Measurements from ENCODE around the gene BACH2.

The BACH2 gene

DNA sequence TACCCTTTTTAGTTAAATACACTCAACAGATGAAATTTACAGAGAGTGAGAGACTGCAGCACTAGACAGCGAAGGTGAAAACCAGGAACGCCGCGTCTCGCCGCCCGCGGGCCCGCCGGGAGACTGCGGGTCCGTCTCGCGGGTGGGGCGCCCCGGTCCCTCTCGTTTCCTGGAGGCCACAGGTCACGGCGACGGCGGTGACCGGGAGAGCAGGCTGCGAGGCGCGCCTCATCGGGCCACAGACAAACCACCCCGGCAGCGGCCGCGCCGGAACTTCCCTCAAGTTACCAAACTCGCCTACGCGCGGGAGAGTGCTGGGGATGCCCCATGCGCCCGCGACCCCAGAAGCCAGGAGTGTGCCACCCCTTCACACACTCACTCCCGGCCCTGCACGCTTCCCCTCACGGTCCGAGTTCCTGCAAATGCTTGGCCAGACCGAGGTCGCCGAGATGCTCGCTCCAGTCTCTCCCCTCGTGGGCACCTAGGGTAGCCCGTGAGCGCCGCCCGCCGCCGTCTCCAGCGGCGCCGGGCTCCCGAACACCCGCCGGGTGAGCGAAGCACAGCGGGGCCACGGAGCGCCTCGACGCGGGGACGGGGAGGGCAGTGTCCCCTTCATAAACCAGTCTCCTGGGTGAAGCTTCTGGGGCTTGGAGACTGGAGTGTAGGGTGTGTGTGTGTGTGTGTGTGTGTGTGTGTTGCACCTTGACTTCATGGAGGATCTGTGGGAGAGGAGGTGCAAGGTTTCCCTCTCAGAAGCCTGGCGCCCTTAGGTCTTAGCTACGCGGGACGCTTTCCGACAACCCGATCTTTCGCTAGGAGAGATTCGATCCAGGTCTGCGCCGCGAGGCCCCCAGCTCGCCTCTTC, 1.4 kb downstream of the BACH2 start:
- DNase-seq (ENCODE audit: extremely low read depth, low read depth), result no peak

DNA sequence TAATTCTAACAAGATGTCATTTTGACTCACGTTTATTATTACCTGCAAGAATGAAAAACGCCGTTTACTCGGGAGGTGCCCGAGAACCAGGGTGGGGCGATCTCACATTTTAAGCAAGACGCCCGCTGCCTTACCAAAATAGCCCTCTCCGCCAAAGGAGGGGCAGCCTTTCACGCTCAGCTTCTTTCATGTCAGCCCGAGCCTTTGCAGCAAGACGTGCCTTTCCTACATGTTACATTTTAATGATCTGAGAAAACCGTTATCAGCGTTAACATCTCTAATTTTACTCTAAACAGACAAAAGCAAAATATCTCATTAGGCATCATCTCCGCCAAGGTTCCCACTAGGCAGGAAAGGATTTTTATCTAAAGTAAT, 2.0 kb downstream of the BACH2 start:
- TF ChIP-seq, protein P1, sequence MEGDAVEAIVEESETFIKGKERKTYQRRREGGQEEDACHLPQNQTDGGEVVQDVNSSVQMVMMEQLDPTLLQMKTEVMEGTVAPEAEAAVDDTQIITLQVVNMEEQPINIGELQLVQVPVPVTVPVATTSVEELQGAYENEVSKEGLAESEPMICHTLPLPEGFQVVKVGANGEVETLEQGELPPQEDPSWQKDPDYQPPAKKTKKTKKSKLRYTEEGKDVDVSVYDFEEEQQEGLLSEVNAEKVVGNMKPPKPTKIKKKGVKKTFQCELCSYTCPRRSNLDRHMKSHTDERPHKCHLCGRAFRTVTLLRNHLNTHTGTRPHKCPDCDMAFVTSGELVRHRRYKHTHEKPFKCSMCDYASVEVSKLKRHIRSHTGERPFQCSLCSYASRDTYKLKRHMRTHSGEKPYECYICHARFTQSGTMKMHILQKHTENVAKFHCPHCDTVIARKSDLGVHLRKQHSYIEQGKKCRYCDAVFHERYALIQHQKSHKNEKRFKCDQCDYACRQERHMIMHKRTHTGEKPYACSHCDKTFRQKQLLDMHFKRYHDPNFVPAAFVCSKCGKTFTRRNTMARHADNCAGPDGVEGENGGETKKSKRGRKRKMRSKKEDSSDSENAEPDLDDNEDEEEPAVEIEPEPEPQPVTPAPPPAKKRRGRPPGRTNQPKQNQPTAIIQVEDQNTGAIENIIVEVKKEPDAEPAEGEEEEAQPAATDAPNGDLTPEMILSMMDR (IDR thresholded peaks at IDR 0.05; ENCODE audit: low read depth, low read length), result no peak

More for the DNA sequence above, 1.4 kb downstream of the BACH2 start:
- TF ChIP-seq, protein P1 (IDR thresholded peaks at IDR 0.05; ENCODE audit: low read depth, low read length), result no peak; the same call in 1 of the 2 replicates

DNA sequence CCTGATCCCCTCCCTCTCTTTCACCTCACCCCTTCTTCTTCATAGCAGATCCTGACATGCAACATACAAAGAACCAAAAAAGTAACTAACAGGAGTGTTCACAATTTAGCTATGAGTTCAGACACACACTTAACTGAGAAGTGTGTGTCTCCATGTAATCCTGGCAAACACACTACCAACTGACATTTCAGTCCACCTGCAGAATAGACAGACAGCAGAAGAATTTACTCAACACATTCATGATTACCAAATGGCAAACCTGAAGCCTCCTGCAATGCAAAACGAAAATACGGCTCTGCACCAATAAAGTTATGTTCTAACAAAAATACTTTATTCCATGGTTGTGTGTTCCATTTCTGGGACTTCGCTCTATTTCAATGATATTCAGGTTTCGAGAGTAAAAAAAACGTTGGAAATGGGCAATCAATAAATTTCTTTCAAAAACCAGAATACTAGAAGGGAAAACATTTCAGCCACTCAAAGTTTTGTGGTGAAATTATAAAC, 2.6 kb downstream of the BACH2 start:
- DNase-seq (ENCODE audit: extremely low read depth, low read depth), result no peak
- TF ChIP-seq, protein P1 (IDR thresholded peaks at IDR 0.05; ENCODE audit: low read depth, low read length), result no peak

More for the DNA sequence above, 2.0 kb downstream of the BACH2 start:
- no peak for DNase-seq (ENCODE audit: extremely low read depth, low read depth)

DNA sequence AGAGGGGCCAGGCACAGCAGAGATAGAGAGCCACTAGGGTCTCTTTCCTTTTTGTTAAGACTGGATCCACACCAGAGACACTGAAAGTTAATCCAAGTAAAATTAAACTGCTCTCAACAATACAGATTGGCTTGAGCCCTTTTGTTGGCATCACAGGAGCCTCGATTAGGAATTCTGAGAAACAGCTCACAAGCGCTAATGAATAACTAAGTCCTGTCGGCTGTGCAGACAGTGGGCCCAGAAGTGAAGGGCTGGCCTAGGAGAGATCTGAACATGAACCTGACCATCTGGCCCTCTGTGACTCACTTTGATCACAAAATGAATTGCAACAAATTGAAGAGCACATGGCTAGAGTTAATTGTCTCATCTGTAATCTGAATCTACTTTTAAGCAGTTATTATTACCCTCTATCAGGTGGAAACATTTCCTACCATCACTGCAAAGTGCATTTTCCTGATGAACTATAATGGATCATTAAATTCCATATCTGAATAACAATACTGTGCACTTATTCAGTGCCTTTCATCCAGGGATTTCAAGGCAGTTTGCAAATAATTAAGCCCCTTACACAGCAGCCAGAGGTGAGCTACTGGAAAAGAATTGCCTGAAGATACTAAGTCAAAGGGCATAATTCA, 3.2 kb downstream of the BACH2 start:
- TF ChIP-seq, protein P1 (IDR thresholded peaks at IDR 0.05; ENCODE audit: low read depth, low read length), result no peak
- DNase-seq (ENCODE audit: extremely low read depth, low read depth), result no peak

DNA sequence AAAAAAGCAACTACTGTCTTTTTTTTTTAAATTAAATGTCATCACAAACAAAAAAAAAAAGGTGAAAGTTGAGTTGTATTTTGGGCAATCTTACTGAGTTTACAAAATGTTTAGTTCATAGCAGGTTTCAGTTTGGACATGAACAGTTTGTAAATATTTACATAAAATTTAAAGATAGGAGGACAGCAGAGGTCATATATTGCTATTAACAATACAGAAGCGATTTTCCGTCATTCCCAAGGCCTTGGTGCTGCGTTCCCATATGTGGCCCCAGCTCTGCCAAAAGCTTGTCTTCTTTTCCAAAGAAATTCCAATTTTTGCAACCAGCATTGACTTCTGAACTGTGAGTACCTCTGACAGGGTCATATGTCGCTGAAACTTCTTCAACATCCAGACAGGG, 5.1 kb downstream of the BACH2 start:
- DNase-seq (ENCODE audit: extremely low read depth, low read depth), result no peak
- TF ChIP-seq, protein P1 (IDR thresholded peaks at IDR 0.05; ENCODE audit: low read depth, low read length), result no peak

DNA sequence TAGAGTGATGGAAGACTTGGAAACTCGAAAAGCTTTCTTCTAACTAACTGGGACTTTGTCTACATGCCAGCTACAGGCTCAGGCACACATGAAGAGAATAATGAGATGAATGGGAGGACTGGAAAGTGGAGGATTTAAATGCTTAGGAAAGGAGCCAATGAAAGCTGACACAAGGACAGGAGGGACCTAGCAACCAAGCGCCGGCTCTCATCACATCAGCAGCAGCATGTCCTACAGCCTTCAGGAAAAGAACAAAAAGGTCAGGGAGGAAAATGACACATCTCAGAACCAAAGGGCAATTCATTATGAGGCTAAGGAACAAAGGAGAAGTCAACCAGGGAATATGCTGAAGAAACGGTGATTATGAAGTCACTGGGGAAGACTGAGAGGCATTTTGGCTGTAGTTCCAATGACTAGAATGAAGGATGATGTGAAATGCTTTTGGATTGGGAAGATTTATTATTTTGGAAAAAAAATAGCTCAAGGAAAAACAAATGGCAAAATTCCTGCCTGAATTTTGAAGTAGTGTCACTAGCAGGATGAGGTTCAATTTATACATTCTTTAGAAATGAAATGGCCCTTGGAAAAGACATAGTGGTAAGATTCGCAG, 5.7 kb downstream of the BACH2 start:
- no peak for DNase-seq (ENCODE audit: extremely low read depth, low read depth)
- TF ChIP-seq, protein P1 (IDR thresholded peaks at IDR 0.05; ENCODE audit: low read depth, low read length), result no peak
